GM19463 (cell line): ENCODE results near the gene DPEP1.
"Not testable (repeated sequence)": the region's sequence is repeated elsewhere in the genome, so short reads cannot be mapped to it uniquely, and the experiment has no call there.

ENCODE experiments used
- ATAC-seq: cut with Tn5 transposase; IDR thresholded peaks from one replicate; pipeline ENCODE4 v1.9.1; 2021; ENCODE audit warnings: mild to moderate bottlenecking, moderate library complexity; ENCODE audit not compliant: unreplicated experiment

Gene DPEP1

GRCh38 chr16:89577055-89577759, 36.2 kb upstream of the DPEP1 start:
- no peak for ATAC-seq

- no peak for ATAC-seq
Observed at GRCh38 chr16:89579351-89579750, 34.1 kb upstream of the DPEP1 start.

GRCh38 chr16:89581045-89581695, 32.3 kb upstream of the DPEP1 start:
- no peak for ATAC-seq

DNA sequence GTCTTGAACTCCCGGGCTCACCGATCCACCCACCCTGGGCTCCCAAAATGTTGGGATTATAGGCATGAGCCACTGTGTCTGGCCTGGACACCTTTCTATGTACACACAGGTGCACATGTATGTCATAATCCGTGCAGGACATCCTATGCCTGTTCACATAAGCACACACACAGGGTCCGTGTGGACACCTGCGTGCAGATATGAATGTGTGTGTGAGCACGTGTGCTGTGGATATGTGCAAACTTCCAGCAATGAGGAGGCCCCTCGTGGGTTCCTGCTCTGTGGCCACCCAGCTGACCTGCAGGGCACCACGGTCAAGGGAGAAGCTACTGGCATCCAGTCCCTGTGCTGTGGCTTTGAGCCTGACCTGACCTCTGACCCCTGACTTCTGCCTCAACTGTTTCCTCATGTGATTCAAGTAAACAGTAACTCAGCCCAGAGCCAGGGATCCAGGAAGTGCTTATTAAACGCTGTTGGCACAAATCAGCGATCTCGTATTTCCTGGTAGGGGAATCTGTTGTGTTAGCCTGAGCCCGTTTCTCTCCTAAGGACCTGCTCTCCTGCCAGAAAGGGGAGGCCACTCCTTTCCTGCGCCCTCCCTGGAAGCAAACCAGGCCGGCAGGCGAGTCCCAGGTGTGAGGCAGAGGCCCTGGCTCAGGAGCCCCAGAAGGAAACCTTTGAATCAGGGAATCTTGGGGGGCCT, 31.4 kb upstream of the DPEP1 start:
- no peak for ATAC-seq

DNA sequence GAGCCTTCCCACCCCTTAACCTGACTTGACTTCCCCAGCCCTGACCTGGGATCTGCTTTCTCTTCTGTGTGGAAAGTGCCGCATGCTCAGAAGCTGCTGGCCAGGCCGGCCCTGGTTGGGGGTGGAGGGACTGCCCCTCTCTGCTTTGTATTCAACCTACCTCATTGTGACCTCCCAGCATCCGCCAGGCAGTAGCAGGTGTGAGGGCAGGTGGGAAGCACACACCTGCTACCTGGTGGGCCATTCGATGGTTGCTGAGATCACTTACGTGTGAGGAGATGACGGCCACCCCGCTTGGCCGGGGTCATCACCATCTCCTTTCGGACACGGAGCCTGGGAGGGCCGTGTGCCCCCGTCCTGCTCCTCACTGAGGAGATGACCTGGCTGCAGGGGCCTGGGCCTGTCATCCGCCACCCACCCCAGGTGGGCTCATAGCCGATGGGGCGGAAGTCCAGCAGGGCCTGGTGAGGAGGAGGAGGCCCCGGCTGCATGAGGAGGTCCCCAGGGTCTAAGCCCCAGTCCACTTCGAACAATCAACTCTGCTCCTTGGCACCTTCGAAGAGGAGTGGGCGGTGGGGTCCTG, 30.7 kb upstream of the DPEP1 start:
- ATAC-seq, result no peak

- ATAC-seq, result no peak
Observed at GRCh38 chr16:89583197-89583894, 30.1 kb upstream of the DPEP1 start.

DNA sequence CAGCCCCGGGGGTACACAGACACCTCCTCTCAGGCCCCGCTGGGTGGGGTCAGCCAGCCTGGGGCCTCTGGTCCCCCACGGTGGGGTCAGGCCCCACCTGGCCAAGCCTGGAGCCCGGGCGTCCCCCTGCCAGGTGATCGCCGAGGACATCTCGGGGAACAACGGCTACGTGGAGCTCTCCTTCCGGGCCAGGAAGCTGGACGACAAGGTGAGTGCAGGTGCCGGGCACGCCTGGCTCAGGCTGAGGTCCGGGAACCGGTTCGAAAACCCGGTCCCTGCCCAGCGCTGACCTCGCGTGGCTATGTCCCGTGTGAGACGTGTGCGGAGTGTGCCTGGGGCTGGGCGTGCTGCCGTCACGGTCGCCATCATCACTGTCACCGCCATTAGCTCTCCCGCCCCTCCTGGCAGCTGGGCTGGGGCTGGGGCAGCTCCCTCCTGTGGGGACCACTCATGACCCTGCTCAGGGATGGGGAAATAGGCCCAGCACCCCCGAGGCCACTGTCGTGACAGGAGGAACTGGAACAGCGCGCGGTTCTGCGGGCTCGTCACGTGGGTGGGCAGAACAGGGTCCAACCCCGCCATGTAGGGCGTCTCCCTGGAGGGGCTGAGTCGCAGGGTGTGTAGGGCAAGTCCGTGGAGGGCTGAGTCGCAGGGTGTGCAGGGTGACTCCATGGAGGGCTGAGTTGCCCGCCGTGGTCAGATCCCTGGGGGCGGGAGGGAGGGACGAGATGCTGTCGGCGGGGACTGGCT, 29.4 kb upstream of the DPEP1 start:
- no peak for ATAC-seq

GRCh38 chr16:89584768-89585549, 28.5 kb upstream of the DPEP1 start:
- no peak for ATAC-seq

GRCh38 chr16:89586218-89586617, 27.2 kb upstream of the DPEP1 start:
- ATAC-seq, result no peak

DNA sequence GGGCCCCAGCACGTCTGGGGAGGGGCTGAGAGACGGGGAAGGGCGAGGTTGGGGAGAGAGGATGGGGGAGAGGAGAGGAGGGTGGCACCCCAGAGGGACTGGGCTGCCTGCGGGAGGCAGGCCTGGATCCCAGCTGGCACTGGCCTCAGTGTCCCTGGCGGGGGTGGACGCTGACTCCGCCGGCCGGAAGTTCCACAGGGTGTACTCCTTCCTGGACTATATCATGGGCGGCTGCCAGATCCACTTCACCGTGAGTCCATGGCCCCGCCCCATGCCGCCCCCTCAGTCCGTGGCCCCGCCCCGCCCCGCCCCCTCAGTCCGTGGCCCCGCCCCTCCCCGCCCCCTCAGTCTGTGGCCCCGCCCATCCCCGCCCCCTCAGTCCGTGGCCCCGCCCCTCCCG, 26.6 kb upstream of the DPEP1 start:
- ATAC-seq, result no peak

DNA sequence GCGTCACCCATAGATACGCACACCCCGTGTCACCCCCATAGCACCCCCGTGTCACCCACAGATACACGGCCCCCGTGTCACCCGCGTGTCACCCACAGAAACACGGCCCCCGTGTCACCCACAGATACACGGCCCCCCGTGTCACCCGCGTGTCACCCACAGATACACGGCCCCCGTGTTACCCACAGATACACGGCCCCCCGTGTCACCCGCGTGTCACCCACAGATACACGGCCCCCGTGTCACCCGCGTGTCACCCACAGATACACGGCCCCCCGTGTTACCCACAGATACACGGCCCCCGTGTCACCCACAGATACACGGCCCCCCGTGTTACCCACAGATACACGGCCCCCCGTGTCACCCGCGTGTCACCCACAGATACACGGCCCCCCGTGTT, 25.8 kb upstream of the DPEP1 start:
- ATAC-seq, result not testable (repeated sequence)

DNA sequence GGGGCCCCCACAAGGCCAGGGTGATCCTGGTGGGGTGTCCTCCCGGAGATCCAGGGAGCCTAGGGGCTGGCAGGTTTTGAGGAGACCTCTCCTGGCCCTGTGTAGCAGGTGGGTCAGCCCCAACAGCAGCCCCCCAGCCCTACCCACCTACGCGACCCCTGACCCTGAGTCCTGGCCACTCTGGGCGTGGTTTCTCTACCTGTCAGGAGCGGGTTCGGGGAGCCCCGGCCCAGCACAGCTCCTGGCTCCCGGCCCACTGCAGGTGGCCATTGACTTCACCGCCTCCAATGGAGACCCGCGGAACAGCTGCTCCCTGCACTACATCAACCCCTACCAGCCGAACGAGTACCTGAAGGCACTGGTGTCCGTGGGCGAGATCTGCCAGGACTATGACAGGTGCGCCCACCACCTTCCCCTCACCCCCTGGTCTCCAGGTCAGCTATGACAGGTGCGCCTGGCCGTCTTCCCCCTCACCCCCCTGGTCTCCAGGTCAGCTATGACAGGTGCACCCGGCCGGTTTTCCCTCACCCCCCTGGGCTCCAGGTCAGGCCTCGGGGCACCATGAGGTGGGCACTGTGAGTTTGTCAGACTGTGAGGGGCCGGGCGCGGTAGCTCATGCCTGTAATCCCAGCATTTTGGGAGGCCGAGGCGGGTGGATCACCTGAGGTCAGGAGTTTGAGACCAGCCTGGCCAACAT, 24.9 kb upstream of the DPEP1 start:
- no peak for ATAC-seq

GRCh38 chr16:89589241-89589926, 24.1 kb upstream of the DPEP1 start:
- no peak for ATAC-seq

- no peak for ATAC-seq
Observed at GRCh38 chr16:89593841-89594240, 19.6 kb upstream of the DPEP1 start.

- ATAC-seq, result no peak
Observed at GRCh38 chr16:89595330-89596060, 17.9 kb upstream of the DPEP1 start.

DNA sequence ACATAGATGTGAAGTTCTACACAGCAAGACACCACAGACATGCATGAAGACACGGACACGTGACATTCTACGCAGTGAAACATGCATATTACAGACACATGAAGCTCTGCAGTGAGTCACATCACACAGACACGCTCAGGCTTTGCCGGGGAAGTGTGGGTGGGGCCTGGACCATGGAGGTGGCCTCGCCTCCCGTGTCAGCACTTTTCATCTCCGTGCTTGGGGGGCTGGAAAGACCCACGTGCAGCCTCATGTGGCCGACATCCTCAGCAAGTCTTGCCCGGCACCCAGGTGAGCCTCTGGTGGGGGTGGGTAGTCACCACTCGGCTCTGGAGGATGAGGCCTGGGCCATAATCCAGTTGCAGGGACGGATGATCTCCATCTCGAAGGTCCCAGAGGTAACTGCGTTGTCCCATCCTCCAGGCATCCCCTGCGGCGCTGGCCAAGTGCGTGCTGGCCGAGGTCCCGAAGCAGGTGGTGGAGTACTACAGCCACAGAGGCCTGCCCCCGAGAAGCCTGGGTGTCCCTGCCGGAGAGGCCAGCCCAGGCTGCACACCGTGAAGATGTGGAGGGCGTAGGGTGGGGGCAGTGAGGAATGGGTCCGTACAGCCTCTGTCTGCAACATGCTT, 17.3 kb upstream of the DPEP1 start:
- ATAC-seq, result no peak

DNA sequence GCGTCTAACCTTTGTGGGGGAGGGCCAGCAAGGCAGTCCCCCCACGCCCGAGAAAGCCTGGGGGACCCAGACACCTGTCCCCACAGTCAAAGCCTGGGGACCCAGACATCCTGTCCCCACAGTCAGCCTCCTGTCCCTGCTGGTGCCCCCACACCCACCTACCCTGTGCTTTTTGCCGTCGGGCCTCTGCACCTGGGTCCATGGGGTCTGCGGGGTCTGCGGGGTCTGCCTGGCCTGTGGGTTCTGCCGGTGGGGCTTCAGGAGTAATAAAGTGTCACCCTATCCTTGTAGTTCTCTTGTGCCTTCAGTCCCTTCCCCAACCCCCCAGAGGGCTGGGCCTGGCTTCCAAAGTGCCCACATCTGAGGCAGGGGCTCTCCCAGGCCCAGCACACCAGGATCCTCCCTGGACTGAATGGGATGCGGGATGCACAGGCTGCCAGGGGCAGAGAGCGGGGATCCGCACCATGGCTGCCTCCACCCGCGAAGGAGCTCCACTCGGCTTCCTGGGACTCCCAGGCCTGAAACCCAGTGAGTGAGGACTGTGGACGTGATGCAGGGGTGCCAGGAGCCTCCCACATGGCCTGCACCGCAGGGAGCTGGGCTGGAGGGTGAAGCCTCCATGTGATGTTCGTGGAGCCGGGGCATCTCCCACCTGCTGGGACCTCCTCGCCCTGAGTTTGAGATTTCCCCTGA, 16.3 kb upstream of the DPEP1 start:
- ATAC-seq, result no peak
